ENCODE measurements around the gene KIAA1755.

- no peak for TF ChIP-seq EZH2 (IDR thresholded peaks at IDR 0.05; ENCODE audit: insufficient read depth, poor library complexity, severe bottlenecking)
- TF ChIP-seq EZH2phosphoT487 (IDR thresholded peaks at IDR 0.05; ENCODE audit: insufficient read depth, low read depth), result no peak
These were observed 98.4 kb downstream of the KIAA1755 start for GRCh38 chr20:38162149-38162548.
